H9 (cell line): ENCODE measurements around the gene KRT86. TPM values are rescaled to one million over a fixed set of nuclear protein-coding genes. Genes with fewer than 3 reads are reported as not detected.

Source experiments
- DNase-seq: peaks from one replicate; pipeline ENCODE4 v3.0.0-alpha.2; 2017
- H2AFZ ChIP-seq: one replicate; pipeline ENCODE4 v1.6.1; 2013; ENCODE audit warnings: mild to moderate bottlenecking, low read length, control low read depth, moderate library complexity
- H2AK5ac ChIP-seq: 2 replicates; pipeline ENCODE4 v1.6.1; 2013; ENCODE audit warnings: low read length, control low read depth, mixed read lengths; ENCODE audit not compliant: insufficient read length
- H2BK120ac ChIP-seq: one replicate; pipeline ENCODE4 v1.6.1; 2013; ENCODE audit warnings: low read depth, mild to moderate bottlenecking, low read length, control low read depth, inconsistent platforms; ENCODE audit not compliant: poor library complexity, severe bottlenecking
- H2BK12ac ChIP-seq: 2 replicates; pipeline ENCODE4 v1.6.1; 2013; ENCODE audit warnings: low read length, control low read depth, mixed read lengths, low read depth; ENCODE audit not compliant: insufficient read length
- H2BK15ac ChIP-seq: 2 replicates; pipeline ENCODE4 v1.6.1; 2013; ENCODE audit warnings: low read depth, low read length, control low read depth
- H2BK20ac ChIP-seq: one replicate; pipeline ENCODE4 v1.6.1; 2013; ENCODE audit warnings: low read depth, mild to moderate bottlenecking, low read length, control low read depth, inconsistent platforms; ENCODE audit not compliant: poor library complexity, severe bottlenecking
- H2BK5ac ChIP-seq: 2 replicates; pipeline ENCODE4 v1.6.1; 2013; ENCODE audit warnings: low read length, control low read depth, mixed read lengths; ENCODE audit not compliant: insufficient read length
- H3K14ac ChIP-seq: 2 replicates; pipeline ENCODE4 v1.6.1; 2013; ENCODE audit warnings: low read length, control low read depth; ENCODE audit not compliant: insufficient read depth
- H3K18ac ChIP-seq: 2 replicates; pipeline ENCODE4 v1.6.1; 2013; ENCODE audit warnings: low read depth, mild to moderate bottlenecking, mixed read lengths, low read length, control low read depth; ENCODE audit not compliant: insufficient read length
- H3K23ac ChIP-seq: 2 replicates; pipeline ENCODE4 v1.6.1; 2013; ENCODE audit warnings: low read length, control low read depth, mixed read lengths, low read depth; ENCODE audit not compliant: insufficient read length
- H3K23me2 ChIP-seq: 2 replicates; pipeline ENCODE4 v1.6.1; 2013; ENCODE audit warnings: low read depth, mild to moderate bottlenecking, mixed read lengths, low read length, control low read depth; ENCODE audit not compliant: insufficient read length, poor library complexity, severe bottlenecking
- H3K27ac ChIP-seq: 2 replicates; pipeline ENCODE4 v1.5.1; 2013; ENCODE audit warnings: low read length, control low read depth, mixed read lengths, low read depth; ENCODE audit not compliant: insufficient read length
- H3K27me3 ChIP-seq: 2 replicates; pipeline ENCODE4 v1.6.1; 2013; ENCODE audit warnings: low read length, control low read depth, inconsistent platforms; ENCODE audit not compliant: insufficient read depth
- H3K4ac ChIP-seq: 2 replicates; pipeline ENCODE4 v1.6.1; 2013; ENCODE audit warnings: low read depth, mild to moderate bottlenecking, control low read depth, inconsistent platforms, low read length, moderate library complexity
- H3K4me1 ChIP-seq: 2 replicates; pipeline ENCODE4 v1.6.1; 2013; ENCODE audit warnings: low read length, control low read depth, inconsistent platforms; ENCODE audit not compliant: insufficient read depth
- H3K4me2 ChIP-seq: 2 replicates; pipeline ENCODE4 v1.6.1; 2013; ENCODE audit warnings: low read length, control low read depth, mixed read lengths; ENCODE audit not compliant: insufficient read length, insufficient read depth
- H3K56ac ChIP-seq: 2 replicates; pipeline ENCODE4 v1.6.1; 2013; ENCODE audit warnings: low read depth, mild to moderate bottlenecking, mixed read lengths, low read length, control low read depth; ENCODE audit not compliant: insufficient read length
- H3K79me1 ChIP-seq: 2 replicates; pipeline ENCODE4 v1.6.1; 2013; ENCODE audit warnings: low read depth, mild to moderate bottlenecking, moderate library complexity, low read length, control low read depth, inconsistent platforms; ENCODE audit not compliant: insufficient read depth, poor library complexity, severe bottlenecking
- H3K79me2 ChIP-seq: 2 replicates; pipeline ENCODE4 v1.6.1; 2013; ENCODE audit warnings: low read length, control low read depth, inconsistent platforms; ENCODE audit not compliant: insufficient read depth
- H3K9ac ChIP-seq: 2 replicates; pipeline ENCODE4 v1.6.1; 2013; ENCODE audit warnings: low read length, control low read depth, mixed read lengths; ENCODE audit not compliant: insufficient read length; ENCODE audit errors: extremely low read depth
- H3K9me3 ChIP-seq: one replicate; pipeline ENCODE4 v1.6.1; 2013; ENCODE audit warnings: low read depth, low read length, inconsistent platforms; ENCODE audit not compliant: control insufficient read depth
- H3T11ph ChIP-seq: one replicate; pipeline ENCODE4 v1.6.1; 2013; ENCODE audit warnings: mild to moderate bottlenecking, low read length, control low read depth, inconsistent platforms
- H4K20me1 ChIP-seq: one replicate; pipeline ENCODE4 v1.6.1; 2013; ENCODE audit not compliant: control insufficient read depth, insufficient read length, insufficient read depth
- H4K5ac ChIP-seq: 2 replicates; pipeline ENCODE4 v1.6.1; 2013; ENCODE audit warnings: low read depth, mild to moderate bottlenecking, mixed read lengths, low read length, control low read depth; ENCODE audit not compliant: insufficient read length
- H4K8ac ChIP-seq: replicated peaks from 2 replicates; pipeline ENCODE4 v1.6.1; 2013; ENCODE audit warnings: low read length, control low read depth, mixed read lengths, low read depth; ENCODE audit not compliant: insufficient read length
- H4K91ac ChIP-seq: 2 replicates; pipeline ENCODE4 v1.6.1; 2013; ENCODE audit warnings: low read depth, mild to moderate bottlenecking, moderate library complexity, mixed read lengths, low read length, control low read depth; ENCODE audit not compliant: insufficient read length
- H3K27ac Mint-ChIP-seq, 3 experiments: 2 replicates in 2 of 3; 3 replicates in 1 of 3; pipeline ENCODE4 v1.8.0; 2020 to 2021; ENCODE audit warnings: mixed read lengths in 3 of 3, mild to moderate bottlenecking in 1 of 3, moderate library complexity in 1 of 3
- H3K27me3 Mint-ChIP-seq: 2 replicates; pipeline ENCODE4 v1.8.0; 2021; ENCODE audit warnings: low read depth, mild to moderate bottlenecking, moderate library complexity, mixed read lengths
- H3K36me3 Mint-ChIP-seq, 3 experiments: 2 replicates in 2 of 3; 3 replicates in 1 of 3; pipeline ENCODE4 v1.8.0; 2020 to 2021; ENCODE audit warnings: low read depth in 3 of 3, mixed read lengths in 3 of 3; ENCODE audit not compliant: insufficient read depth in 1 of 3
- H3K4me1 Mint-ChIP-seq, 2 experiments: 2 replicates each; pipeline ENCODE4 v1.8.0; 2020; ENCODE audit warnings: mixed read lengths in 2 of 2
- H3K4me3 Mint-ChIP-seq, 2 experiments: 2 replicates in 1 of 2; 3 replicates in 1 of 2; pipeline ENCODE4 v1.8.0; 2020 to 2021; ENCODE audit warnings: mild to moderate bottlenecking in 2 of 2, mixed read lengths in 2 of 2, moderate library complexity in 1 of 2
- H3K9me3 Mint-ChIP-seq, 2 experiments: 2 replicates in 1 of 2; 3 replicates in 1 of 2; pipeline ENCODE4 v1.8.0; 2020; ENCODE audit warnings: mild to moderate bottlenecking in 2 of 2, mixed read lengths in 2 of 2, moderate library complexity in 1 of 2
- CTCF ChIP-seq: fragments of 200-600 bp; sonication (generic); conservative IDR thresholded peaks from 3 replicates; pipeline ENCODE4 v1.8.0; 2021; ENCODE audit warnings: antibody characterized with exemption, mild to moderate bottlenecking
- WGBS: extraction: QIAGEN DNeasy Blood & Tissue Kit; methylation state at CpG from one replicate; pipeline ENCODE4 v1.1.7; 2013; ENCODE audit warnings: missing lambda C conversion rate, low lambda C conversion rate, mixed read lengths; ENCODE audit not compliant: insufficient read length; ENCODE audit errors: extremely low coverage; 5-methylcytosine and 5-hydroxymethylcytosine counted together
- total RNA-seq: library from RNA; stranded (reverse); gene quantifications from 2 replicates; pipeline ENCODE4 v1.2.1, GENCODE V29; 2021

KRT86 gene
- total RNA-seq, 1 experiment from 2014 or later = not detected

GRCh38 chr12:52342781-52343490 lies 68.5 kb downstream of the KRT86 start:
- no peaks in the 10 kb centered on the region for H3K4me1 Mint-ChIP-seq

More at GRCh38 chr12:52342781-52343490, 68.5 kb downstream of the KRT86 start:
- no peak overlapping the region for H2AFZ ChIP-seq
- Mint-ChIP-seq H3K27me3 (peaks cover 11% of the 10 kb centered on the region), H3K4me3 (no peak overlapping the region), H3K27ac (no peak overlapping the region), H3K9me3 (peaks cover 5 to 7% of the 10 kb centered on the region in 2 experiments; a peak in 2 of 5 replicates), H3K36me3 (no peaks in the 10 kb centered on the region; a peak in 1 of 7 replicates)
- H3K79me2 ChIP-seq = no peaks in the 10 kb centered on the region
- H3K9me3 ChIP-seq = no peaks in the 10 kb centered on the region
- no peak overlapping the region for H4K8ac ChIP-seq
- H3K9ac ChIP-seq = no peak overlapping the region
- no peaks in the 10 kb centered on the region for H3K23me2 ChIP-seq
- no peak overlapping the region for H4K5ac ChIP-seq
- no peak overlapping the region for H3K14ac ChIP-seq
- no peak overlapping the region for H3K27ac ChIP-seq
- H4K20me1 ChIP-seq = no peaks in the 10 kb centered on the region
- no peak overlapping the region for H3K56ac ChIP-seq
- H3K4ac ChIP-seq = no peak overlapping the region
- H3K18ac ChIP-seq = no peak overlapping the region
- H2BK120ac ChIP-seq = no peak overlapping the region
- H2BK5ac ChIP-seq = no peak overlapping the region
- no peak overlapping the region for H2BK12ac ChIP-seq
- H2AK5ac ChIP-seq = no peak overlapping the region
- no peak for DNase-seq
- no peak overlapping the region for H3T11ph ChIP-seq
- no peak overlapping the region for H3K23ac ChIP-seq
- TF ChIP-seq CTCF = no peak
- H4K91ac ChIP-seq = no peak overlapping the region
- H3K27me3 ChIP-seq = no peaks in the 10 kb centered on the region
- no peaks in the 10 kb centered on the region for H3K79me1 ChIP-seq
- no peak overlapping the region for H2BK15ac ChIP-seq
- WGBS = no CpG with 5 or more reads among the region's 2 CpGs
- no peaks in the 10 kb centered on the region for H3K4me1 ChIP-seq
- no peak overlapping the region for H3K4me2 ChIP-seq
- no peak overlapping the region for H2BK20ac ChIP-seq
